ENCODE measurements around the gene CCDC51.

Gene CCDC51

GRCh38 chr3:48406443-48407431, 33.2 kb downstream of the CCDC51 start:
- DNase-seq (ENCODE audit: low read depth), result no peak
- TF ChIP-seq, protein P1, sequence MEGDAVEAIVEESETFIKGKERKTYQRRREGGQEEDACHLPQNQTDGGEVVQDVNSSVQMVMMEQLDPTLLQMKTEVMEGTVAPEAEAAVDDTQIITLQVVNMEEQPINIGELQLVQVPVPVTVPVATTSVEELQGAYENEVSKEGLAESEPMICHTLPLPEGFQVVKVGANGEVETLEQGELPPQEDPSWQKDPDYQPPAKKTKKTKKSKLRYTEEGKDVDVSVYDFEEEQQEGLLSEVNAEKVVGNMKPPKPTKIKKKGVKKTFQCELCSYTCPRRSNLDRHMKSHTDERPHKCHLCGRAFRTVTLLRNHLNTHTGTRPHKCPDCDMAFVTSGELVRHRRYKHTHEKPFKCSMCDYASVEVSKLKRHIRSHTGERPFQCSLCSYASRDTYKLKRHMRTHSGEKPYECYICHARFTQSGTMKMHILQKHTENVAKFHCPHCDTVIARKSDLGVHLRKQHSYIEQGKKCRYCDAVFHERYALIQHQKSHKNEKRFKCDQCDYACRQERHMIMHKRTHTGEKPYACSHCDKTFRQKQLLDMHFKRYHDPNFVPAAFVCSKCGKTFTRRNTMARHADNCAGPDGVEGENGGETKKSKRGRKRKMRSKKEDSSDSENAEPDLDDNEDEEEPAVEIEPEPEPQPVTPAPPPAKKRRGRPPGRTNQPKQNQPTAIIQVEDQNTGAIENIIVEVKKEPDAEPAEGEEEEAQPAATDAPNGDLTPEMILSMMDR (IDR thresholded peaks at IDR 0.05; ENCODE audit: insufficient read depth, low read depth, low read length, missing control alignments), result no peak
- H3K4me3 ChIP-seq (ENCODE audit: low read length), result no peak overlapping the region

DNA sequence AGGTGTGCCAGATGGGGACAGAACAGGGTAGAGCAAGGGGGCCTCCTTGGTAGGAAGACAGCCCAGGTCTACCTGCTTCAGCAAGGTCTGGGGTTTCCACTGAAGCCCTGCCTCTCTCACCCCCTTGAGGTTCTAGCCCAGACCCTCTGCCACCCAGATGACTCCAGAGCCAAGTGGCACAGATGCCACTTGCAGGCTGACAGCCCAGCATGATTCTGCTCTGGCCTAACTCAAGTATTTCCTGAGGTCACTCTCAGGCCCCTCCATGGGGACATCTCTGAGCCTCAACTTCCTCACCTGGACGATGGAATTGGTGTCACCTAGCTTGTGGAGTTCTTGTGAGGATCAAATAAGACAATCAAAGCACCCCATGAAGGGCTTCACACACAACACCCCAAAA, 33.9 kb downstream of the CCDC51 start:
- no peak overlapping the region for H3K4me3 ChIP-seq (ENCODE audit: low read length)
- DNase-seq (ENCODE audit: low read depth), result no peak
- TF ChIP-seq, protein P1 (IDR thresholded peaks at IDR 0.05; ENCODE audit: insufficient read depth, low read depth, low read length, missing control alignments), result no peak

DNA sequence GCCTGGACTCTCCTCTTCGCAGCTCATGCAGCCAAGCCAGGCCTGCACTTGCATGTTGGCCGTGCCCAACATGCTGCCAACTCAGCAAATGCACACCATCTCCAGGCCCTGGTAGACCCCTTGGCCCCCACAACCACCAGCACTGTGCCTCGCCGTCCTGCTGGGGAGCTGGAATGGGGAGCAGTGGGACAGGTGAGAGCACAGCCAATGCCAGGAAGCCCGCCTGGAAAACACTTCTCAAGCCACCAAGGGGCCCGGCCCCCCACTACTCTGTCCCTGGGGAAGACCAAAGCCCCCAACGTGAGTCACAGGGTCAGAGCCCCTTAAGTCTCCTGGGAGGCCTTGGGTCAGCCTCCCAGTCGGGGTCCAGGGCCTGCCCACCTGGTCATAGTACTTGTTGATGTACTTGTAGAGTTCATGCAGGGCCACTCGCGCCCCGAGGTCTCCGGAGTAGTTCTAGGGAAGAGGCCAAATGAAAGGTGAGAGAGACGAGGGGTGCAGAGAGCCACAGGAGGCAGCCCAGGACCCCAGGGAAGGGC, 34.5 kb downstream of the CCDC51 start:
- DNase-seq (ENCODE audit: low read depth), result no peak
- H3K4me3 ChIP-seq (ENCODE audit: low read length), result no peak overlapping the region
- TF ChIP-seq, protein P1 (IDR thresholded peaks at IDR 0.05; ENCODE audit: insufficient read depth, low read depth, low read length, missing control alignments), result no peak

DNA sequence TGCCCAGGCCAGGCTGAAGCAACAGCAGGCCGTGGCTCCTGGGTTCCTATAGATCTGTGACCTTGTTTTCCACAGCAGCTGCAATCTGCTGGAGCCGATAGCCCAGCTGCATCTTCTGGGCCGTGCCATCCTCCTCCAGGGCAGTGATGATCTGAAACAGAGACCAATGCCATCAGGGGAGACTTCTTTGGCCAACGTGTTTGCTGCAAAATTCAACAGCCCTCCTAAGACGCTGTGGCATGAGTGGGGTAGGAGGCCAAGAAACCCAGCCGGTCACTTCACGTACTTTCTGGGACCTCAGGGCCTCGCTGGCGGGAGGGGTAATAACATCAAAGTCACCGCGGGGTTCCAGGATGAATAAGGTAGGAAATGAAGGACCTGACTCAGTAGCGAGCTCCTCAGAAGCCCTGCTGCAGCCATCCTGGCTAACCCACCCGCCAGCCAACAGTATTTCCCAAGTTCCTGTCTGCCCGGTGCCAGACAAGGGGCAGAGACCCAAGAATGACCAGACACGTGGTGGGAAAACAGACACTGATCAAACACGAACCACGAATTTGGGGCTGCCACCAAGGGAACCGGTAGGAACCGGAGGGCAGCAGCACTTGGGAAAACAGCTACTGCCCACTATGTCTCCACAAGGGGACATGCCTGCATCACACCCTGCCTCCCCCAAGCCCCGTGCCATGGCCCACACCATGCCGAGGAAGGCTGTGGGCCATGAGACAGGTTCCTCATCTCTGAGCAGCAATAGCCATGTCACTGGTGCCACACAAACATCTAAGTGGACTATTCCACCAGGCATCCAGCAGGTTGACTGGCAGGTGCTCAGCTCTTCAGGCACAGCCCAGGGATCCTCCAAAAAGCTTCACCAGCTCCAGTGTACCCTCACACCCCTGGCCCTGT, 35.2 kb downstream of the CCDC51 start:
- no peak overlapping the region for H3K4me3 ChIP-seq (ENCODE audit: low read length)
- TF ChIP-seq, protein P1 (IDR thresholded peaks at IDR 0.05; ENCODE audit: insufficient read depth, low read depth, low read length, missing control alignments), result no peak
- no peak for DNase-seq (ENCODE audit: low read depth)

GRCh38 chr3:48403533-48404439, 36.1 kb downstream of the CCDC51 start:
- no peak overlapping the region for H3K4me3 ChIP-seq (ENCODE audit: low read length)
- DNase-seq (ENCODE audit: low read depth), result no peak
- TF ChIP-seq, protein P1 (IDR thresholded peaks at IDR 0.05; ENCODE audit: insufficient read depth, low read depth, low read length, missing control alignments), result no peak

DNA sequence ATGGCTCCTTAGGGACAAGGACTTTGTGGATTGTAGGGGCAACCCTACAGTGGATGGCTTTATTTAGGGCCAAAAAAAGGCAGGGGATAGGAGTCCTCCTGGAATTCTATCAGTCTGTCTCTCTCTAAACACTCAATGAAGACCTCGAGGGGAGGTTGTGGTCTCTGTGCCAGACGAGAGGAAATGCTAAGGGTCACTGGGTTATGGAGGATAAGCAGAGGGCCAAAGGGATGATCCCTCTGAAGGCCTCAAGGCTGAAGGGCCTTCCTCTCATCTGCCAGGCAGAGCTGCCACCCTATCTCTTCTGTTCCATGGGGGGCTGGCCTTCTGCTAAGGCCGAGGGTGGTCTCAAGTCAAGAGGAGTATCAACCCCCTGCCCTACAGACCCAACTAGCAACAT, 37.0 kb downstream of the CCDC51 start:
- TF ChIP-seq, protein P1 (IDR thresholded peaks at IDR 0.05; ENCODE audit: insufficient read depth, low read depth, low read length, missing control alignments), result no peak
- H3K4me3 ChIP-seq (ENCODE audit: low read length), result no peak overlapping the region
- no peak for DNase-seq (ENCODE audit: low read depth)
